HG03095 (cell line): ENCODE data around the gene MYDGF.
"Not testable (repeated sequence)": the region's sequence is repeated elsewhere in the genome, so short reads cannot be mapped to it uniquely, and the experiment has no call there.

Experiments used
- ATAC-seq: cut with Tn5 transposase; IDR thresholded peaks from one replicate; pipeline ENCODE4 v1.9.1; 2021; ENCODE audit warnings: moderate library complexity; ENCODE audit not compliant: unreplicated experiment

Gene MYDGF

GRCh38 chr19:4669723-4670480 lies at the start of gene MYDGF:
Gene MYDGF (minus strand): TSS chr19:4670342. CDS start chr19:4670334, 8 bp downstream.
- peak; percentile 84 for ATAC-seq

DNA sequence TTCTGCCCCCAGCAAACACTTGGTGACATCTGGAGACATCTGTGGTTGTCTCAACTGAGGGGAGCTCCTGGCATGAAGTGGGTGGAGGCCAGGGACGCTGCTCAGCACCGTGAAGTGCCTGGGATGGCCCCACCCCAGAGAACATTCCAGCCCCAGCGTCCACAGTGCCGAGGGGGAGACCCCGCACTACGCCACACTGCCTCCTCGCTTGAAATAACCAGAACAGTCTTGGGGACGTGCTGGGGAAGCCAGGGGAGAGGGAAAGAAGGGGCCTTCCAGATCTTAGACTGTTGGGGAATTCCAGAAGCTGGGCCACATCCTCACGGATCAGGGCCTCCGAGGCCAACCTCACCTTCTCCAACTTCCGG lies 49.3 kb upstream of the MYDGF start:
- ATAC-seq, result no peak

DNA sequence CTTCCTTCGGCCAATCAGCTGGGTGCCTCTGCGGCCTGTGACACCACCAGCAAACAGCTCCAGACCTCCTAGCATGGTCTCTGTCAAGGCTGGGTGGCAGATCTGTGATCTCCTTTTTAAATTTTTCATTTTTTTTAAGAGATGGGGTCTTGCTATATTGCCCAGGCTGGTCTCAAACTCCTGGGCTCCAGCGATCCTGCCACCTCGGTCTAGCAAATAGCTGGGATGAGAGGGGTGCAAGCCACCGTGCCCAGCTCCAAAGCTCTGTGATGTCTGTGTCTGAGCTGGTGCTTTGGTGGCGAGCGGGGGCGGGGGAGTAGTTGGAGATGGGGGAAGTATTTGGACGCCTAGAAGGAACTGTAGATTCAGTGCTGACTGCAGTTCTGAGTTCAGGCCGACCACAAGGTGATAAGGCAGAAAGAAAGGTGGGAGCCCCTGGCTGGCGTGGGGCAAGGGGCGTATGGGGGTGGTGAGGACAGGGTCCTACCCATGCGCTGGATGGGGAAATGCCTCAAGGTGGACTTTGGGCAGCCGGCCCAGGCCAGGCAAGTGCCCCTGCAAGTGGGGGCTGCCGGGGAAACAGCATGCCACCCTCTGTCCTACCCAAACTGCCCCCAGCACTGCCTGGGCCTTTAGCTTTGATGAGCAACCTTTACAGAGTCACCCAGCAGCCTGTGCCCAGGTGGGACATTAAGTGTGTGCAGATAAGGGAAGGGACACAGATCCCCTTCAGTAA lies 48.0 kb upstream of the MYDGF start:
- ATAC-seq, result no peak

DNA sequence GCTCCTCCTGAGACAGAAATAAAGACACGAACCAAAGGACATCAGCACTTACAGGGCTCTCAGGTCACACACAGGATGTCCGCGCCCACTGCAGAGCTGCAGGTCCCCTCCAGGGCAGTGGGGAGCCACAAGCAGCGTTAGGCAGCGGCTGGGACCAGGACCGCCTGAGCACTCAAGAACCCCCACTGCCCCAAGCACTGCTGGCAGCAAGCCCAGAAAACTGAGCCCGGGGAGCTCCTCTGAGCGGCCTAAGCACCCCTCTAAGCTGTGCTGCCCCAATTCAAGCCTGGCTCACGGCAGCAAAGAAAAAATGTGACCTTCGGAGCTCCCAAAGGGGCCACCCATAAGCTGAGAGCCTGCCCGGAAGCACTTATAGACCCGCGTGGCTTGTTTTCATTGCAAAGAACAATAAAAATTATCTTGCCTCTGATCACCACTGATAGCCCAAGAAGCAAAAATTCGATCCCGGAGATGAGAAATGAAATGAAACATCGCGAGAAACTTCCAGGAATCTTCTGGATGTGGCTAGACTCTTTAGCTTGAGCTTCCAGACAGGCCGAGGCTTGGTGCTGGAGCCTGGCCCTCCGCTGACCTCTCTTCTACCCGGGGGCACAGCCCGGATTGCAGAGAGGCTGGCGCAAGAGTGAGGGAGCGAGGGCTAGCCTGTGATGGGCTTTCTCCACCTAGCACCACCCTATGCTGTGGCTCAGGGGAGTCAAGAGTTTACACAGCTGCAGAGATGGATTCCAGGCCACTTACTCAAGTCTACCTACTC lies 47.2 kb upstream of the MYDGF start:
- ATAC-seq, result no peak

DNA sequence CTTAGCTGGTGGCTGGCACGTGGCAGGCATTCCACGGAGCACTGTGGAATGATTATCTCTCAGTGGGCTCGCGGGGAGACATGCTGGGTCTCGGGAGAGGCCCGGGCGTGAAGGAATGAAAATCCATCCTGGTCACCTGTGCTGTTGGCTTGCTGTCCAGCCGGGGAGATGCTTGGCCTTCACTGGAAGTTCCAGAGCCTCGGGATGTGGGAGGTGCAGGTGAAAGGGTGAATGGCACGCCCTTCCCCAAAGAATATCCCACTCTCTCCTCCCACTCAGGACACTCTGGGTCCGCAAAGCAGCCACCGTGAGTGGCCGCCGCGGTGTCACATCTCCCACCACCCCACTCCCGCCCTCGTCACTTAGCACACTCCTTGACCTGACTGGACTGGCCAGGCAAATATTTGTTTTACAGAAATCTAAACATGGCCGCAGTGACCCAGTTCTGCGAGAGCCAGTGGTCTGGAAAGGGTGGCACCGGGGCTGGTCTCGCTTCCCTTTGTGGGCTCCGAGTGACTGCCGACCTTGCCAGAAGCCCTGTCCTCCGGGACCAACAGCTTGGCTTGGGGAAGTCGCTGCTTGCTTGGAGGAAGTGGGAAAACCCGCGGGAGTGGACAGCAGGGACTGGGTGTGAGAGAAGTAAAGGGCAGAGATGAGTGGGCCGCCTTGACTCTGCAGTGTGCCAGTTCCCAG lies 45.5 kb upstream of the MYDGF start:
- no peak for ATAC-seq

GRCh38 chr19:4715178-4715528 lies 45.0 kb upstream of the MYDGF start:
- ATAC-seq, result not testable (repeated sequence)

GRCh38 chr19:4714016-4714415 lies 43.9 kb upstream of the MYDGF start:
- no peak for ATAC-seq

- no peak for ATAC-seq
Observed at GRCh38 chr19:4713384-4713951, 43.3 kb upstream of the MYDGF start.

DNA sequence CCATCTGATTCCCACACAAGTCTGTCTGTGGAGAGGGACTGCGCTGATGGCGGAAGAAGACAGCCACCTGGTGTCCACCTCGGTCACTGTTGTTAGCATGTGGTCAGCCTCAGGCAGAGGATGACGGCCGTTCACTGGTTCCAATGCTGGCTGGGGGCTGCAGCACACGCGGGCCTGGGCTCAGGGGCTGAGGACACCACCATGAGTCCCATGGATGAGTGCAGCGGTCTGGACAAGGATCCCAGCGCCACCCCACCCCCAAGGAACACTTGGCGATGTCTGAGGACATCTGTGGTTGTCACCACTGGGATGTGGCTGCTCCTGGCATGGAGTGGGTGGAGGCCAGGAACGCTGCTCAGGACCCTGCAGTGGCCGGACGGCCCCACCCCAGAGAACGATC lies 42.6 kb upstream of the MYDGF start:
- ATAC-seq, result no peak

- no peak for ATAC-seq
Observed at GRCh38 chr19:4711211-4711610, 41.1 kb upstream of the MYDGF start.

DNA sequence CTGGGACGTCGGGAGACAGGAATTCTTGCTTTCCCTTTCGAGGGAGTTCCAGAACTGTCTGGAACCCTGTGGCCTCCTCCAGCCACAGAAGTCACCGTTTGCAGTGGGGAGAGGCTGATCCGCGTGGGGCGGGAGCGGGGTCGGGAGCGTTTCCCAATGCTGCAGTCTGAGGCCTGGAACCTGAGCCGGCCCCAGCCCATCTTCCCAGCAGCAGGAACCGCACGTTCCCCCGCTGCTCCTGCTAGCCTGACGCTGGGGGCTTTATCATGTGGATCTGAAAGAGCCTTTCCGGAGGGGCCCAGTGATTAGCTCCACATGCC lies 40.1 kb upstream of the MYDGF start:
- no peak for ATAC-seq

- ATAC-seq, result no peak
Observed at GRCh38 chr19:4709440-4710280, 39.5 kb upstream of the MYDGF start.

DNA sequence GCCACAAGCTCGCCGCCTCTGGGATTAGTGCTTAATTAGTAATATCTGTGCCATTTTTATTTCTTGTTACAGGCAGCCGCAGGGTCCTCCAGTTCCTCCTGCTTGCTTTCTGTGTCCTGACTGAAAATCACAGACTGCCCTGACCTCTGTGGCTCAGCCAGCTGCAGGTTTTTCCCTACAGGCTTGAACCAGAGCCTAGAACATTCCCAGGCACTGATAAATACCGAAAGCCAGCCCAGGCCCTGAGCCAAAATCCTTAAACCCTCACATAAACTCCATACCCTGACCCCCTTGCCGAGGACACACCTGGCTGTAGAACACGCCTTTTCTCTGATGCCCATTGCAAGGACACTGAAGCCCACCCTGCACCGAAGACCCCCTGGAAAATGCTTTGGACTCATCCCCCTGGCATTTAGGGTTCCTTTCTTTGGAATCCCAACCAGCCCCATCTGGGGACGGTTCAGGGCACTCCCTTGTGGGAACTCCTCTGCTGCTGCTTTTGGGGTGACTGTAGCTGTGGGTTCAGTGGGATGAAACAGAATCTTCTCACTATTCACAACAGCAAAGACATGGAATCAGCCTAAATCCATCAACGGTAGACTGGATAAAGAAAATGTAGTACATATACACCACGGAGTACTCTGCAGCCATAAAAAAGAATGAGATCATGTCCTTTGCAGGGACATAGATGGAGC lies 38.0 kb upstream of the MYDGF start:
- ATAC-seq, result no peak

DNA sequence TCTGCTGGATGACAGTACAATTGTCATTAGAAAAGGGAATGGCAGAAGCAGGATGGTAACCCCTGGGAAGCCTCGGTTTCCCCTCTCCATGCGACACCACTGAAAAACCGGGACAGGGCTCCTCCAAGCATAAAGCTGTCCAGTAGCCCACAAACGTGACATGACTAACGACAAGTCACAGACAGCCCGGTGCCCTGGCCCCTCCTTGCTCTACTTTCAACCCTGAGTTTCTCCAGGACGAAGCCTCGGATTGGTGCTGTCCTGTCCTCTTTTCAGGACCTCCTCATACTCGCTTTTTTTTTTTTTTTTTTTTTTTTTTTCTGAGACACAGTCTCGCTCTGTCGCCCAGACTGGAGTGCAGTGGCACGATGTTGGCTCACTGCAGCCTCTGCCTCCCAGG lies 37.2 kb upstream of the MYDGF start:
- no peak for ATAC-seq

DNA sequence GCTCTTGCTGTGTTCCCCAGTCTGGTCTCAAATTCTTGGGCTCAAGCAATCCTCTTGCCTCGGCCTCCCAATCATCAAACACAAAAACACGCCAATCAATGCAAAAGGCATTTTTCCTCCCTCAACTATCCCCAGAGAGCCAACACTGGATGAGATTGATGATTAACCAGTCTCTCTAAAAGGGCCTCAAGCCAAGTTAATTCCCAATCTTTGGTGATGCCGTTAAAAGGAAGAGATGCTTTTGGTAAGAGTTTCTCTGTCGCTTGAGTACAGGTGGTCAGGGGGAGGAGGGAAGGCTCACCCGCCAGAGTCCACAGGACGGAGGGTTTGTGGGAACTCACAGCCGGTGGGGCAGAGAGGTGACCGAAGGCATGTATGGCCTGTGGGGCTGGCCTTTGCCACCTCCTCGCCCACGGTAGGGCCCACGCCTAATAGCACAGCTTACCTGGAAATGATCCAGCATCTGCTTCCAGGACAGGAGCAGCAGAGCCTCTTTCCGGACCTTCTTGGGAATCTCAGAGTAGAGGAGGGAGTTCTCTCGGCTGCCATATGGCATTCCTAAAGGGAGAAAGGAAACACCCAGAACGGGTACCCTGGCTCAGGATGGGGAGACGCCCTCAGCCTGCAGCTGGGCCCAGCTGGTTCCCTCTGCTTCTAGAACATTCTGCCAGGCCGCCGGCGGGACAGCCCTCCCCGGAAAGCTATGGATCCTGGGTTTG lies 35.4 kb upstream of the MYDGF start:
- no peak for ATAC-seq

DNA sequence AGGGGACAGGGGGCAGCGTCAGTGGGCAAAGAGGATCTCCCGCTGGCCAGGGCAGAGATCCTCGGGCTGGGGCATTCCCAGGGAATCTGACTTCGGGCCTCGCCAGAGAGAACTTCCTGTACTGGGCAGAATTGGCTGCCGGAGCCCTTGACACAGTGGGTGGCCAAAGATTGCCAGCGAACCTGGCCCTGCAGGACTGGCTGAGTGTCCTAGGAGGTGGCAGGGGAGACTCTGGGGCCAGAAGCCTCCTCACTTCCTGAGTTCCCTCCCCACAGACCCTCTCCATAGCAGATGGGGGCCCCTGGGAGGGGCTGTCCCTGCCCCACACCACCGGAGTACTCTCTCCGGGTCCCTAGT lies 34.2 kb upstream of the MYDGF start:
- ATAC-seq, result no peak

- no peak for ATAC-seq
Observed at GRCh38 chr19:4703671-4704316, 33.7 kb upstream of the MYDGF start.

DNA sequence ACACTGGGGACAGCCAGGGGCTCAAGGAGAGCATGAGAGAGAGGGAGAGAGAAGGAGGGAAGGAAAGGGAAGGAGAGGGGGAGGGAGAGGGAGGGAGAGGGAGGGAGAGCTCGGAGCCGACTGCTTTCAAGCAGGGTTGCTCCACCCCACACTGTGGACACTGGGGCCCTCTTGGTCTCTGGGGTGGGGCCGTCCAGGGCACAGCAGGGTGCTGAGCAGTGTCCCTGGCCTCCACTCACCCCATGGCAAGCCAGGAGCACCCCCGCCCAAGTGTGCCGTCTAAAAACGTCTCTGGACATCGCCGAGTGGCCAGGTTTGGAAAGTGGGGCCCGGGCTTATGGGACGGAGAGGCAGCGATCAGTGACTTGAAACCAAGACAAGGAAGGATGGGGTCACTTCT lies 32.6 kb upstream of the MYDGF start:
- no peak for ATAC-seq

DNA sequence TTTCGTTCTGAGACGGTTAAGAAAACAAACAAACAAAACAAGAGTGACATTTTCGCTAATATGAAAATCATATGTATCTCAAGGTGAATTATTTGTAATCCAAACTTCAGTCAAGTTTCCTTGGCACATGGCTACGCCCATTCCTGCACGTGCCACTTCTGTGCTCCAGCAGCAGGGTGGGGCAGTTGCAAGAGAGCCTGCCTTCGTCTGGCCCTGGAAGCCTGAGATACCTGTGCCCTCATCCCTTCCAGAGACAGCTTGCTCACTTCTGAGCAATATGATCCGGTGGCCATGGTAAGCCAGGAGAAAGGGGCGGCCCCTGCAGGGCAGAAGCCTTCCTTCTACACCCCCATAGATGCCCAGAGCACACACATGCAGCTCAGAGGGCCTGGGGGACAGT lies 31.4 kb upstream of the MYDGF start:
- ATAC-seq, result no peak
